Left lobe of liver (tissue), 2 donors: Measurements from ENCODE around the gene HNRNPD. TPM values are rescaled to one million over a fixed set of nuclear protein-coding genes. Genes with fewer than 3 reads are reported as not detected.
A peak's percentile ranks its signal among the peaks of the same experiment; 100 is the strongest.
"Not testable (repeated sequence)": the region's sequence is repeated elsewhere in the genome, so short reads cannot be mapped to it uniquely, and the experiment has no call there.

ENCODE experiments used
- ATAC-seq: fragments of 200-7000 bp; cut with Tn5 transposase; one replicate; pipeline ENCODE4 v1.9.1; 2020; ENCODE audit warnings: mild to moderate bottlenecking, moderate library complexity
- DNase-seq: peaks from one replicate; pipeline ENCODE4 v3.0.0-alpha.2; 2020; ENCODE audit warnings: low spot score
- total RNA-seq: library from RNA; stranded (reverse); gene quantifications from one replicate; pipeline ENCODE4 v1.2.1, GENCODE V29; 2021
- donor health status: DM: no; HTN: no; CAD: no; lungs with moderate emphysema.
- donor health status: DM: no; HTN: yes; CAD: no.

Gene HNRNPD
- total RNA-seq, 1 donor from 2014 or later, result 42.9 TPM

DNA sequence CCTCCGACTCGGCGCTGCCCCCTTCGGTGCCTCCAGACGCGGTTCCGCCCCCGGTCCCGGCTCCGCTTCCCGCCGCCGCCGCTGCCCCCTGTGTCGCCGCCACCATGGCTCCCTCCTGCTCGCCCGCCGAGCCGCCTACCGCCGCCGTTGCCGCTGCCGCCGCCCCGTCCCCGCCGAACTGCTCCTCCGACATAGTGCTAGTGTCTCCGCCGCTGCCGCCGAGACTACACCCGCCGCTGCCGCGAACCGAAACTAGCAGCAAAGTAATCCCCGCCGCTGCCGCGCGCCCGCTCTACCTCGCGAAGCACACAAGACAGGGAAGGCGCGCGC, 340 bp downstream of the HNRNPD start:
- DNase-seq, result no peak
- peak; percentile 23 for ATAC-seq

DNA sequence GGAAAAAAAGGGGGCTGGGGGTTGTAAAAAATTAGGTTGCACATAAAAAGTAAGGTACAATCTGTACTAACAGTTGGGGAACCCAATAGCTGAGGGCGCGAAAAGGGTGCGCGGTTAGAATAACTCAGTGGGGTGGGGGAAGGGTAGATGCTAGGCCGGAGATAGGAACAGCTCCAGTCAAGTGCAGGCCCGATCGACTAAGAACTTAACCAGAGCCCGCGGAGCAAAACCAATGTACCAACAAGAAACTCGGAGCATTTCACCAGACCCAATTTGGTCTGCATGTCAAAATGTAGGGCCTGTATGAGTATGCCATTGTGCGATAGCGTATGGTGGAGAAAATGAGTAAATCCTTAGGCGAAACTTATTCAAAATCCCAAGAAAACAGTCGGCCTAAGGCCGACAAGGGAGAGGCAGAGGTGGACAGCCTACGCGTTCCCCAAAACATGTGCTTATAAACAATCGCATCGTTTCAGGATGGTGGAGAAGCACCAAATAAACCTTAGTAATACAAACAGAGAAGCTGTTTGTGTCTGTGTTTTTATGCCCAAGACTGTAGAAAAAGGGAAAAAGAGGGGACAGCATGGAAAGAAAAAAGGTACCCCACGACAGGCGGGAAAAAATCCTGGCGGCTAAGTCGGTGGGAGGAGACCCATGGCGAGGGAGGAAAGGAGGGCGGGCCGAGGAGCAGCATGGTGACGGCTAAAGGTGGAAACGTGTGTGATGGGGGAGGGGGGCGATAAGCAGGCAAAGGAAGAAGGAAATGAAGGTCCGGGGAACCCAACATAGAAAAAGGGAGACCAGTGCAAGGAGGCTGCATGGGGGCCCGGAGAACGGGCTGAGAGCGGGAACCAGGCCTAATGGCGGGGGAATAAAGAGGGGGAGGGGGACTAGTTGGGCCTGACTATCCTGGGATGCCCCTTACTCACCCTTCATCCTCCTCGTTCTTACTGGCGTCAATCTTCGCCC, 990 bp downstream of the HNRNPD start:
- peak; percentile 61 for ATAC-seq
- peak; percentile 79 for DNase-seq

DNA sequence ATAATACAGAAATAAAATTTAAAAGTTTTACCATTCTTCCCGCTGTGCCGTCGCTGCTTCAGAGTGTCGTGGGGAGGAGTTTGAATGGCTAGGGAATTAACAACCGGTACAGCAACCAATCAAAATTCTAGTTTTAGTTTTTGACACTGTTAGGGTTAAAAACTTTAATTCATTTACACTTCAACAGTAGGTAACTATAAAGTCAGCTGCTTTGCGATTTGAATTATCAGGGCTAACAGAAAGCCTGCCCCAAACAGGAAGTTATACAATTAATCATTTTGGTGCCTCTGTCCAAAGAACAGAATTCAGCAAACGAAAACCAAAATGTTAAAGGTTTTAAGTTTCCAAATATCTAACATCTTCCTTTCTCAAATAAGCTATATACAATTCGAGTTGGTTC, 2.3 kb downstream of the HNRNPD start:
- ATAC-seq, result no peak
- no peak for DNase-seq

DNA sequence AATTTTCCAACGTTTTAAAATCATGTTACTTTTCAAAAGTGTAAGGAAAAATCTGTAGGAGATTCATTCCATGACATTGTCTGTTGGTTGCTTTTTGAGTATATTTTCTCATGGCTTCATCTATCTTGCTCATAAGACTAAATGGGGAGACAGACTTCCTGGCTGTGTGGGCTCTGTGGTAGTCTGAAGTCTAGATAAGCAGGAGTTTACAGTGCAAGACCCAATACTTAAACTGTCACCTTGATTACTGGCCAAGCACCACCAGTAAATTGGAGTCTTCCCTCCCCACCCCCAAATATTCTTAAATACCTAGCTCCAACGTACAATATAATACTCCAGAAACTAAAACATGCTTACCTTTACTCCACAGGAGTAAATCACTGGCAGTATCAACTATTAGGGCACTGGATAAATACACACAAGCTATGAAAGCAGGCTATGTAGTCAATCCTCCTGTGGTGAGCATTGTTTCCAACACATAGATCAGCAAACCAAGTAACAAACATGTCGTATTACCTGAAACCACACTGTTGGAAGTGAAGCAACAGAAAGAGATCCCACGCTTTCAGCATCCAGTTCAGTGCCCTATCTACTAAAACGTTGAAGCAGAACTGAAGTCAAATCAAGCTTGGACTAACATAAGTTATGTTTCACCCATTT, 6.2 kb downstream of the HNRNPD start:
- ATAC-seq (no peak), DNase-seq (no peak)

DNA sequence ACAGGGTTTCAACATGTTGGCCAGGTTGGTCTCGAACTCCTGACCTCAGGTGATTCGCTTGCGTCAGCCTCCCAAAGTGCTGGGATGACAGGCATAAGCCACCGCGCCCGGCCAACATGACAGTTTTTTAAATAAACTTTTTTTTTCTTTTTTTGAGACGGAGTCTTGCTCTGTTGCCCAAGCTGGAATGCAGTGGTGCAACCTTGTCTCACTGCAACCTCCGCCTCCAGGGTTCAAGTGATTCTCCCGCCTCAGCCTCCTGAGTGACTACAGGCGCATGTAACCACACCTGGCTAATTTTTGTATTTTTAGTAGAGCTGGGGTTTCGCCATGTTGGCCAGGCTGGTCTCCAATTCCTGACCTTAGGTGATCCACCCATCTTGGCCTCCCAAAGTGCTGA, 7.4 kb downstream of the HNRNPD start:
- DNase-seq, ATAC-seq: not testable (repeated sequence)

DNA sequence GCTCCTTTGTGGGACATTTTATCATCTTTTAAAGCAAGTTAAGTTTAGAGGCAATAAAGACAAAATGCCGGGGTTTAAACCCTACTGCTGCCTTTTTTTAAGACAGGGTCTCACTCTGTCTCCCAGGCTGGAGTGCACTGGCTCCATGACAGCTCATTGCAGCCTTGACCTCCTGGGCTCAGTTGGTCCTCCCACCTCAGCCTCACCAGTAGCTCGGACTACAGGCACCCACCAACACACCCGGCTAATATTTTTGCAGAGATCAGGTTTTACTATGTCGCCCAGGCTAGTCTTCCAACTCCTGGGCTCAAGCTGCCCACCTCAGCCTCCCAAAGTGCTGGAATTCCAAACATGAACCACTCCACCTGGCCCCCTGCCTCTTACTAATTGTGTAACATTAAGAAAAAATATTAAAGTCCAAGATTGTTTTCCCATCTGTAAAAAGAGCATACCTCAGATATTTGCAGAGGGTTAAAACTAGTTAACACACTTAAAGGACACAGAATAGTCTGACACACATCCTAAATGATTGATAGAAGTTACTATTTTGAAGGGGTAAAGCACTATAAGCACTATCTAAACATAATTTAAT, 9.8 kb downstream of the HNRNPD start:
- ATAC-seq (no peak), DNase-seq (no peak)

DNA sequence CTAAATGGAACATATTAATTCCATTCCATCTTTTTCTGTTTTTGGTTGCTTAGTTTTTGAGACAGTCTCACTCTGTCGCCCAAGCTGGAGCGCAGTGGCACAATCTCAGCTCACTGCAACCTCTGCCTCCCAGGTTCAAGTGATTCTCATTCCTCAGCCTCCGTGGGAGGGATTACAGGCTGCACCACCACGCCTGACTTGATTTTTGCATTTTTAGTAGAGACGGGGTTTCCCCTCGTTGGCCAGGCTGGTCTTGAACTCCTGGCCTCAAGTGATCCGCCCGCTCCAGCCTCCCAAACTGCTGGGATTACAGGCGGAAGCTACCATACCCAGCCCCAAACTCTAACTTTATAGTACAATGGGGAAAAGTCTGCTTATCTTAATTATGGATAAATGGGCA, 11.2 kb downstream of the HNRNPD start:
- no peak for ATAC-seq

DNA sequence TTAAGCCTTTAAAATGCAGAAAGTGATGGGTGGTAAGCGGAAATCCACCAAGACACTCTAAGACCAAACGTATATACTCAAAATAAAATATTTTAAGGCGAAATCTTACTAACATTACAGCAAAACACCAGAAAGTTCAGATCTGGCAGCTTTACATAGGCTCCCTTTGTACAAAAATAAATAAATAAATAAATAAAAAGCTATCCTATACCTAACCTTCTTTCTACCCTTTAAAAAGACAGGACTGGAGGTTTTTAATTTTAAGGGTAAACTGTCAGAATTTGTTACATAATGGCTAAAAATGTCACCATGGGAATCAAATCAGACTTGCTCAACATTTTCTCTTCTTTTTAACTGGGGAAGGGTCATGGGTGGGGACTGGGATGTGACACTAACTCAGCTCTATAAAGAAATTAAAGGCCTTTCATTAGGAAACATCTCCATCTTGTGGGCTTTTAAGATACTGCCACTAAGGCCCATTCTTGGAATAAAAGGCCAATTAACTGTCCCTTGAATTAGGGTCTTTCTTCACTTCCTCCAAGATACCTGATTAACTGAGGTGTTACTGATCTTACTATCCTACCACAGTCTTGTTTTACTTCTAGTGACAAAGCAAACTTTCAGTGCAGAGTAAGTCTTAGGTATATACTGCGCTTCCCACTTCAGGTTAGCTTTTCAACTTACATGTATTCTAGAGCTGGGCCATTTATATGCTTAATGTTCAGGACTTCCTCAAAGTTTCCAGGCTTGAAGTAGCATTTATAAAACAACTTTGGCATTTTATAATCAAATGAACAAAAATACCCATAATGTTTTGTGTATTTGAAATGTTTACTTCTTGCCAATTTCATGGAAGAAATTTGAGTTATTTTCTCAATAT, 13.3 kb downstream of the HNRNPD start:
- no peak for DNase-seq
- peak; percentile 85 for ATAC-seq

More for the DNA sequence above, 11.2 kb downstream of the HNRNPD start:
- no peak for DNase-seq

DNA sequence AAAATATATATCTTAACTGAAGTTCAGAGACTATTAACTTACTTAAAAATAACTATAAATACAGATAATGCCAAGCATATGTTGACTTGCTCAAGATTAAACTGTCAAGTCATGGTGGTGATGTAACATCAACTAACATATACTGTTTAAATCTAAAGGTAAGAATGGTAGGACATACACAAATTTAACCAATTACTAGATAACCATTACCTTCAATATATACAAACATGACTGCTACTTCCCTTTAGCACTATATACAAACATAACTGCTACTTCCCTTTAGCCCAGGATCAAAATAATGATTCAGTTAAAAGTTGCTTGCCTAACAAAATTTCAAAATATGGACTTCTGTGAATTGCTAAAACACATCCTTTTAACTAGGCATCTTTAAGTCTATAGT, 14.9 kb downstream of the HNRNPD start:
- ATAC-seq, result no peak

DNA sequence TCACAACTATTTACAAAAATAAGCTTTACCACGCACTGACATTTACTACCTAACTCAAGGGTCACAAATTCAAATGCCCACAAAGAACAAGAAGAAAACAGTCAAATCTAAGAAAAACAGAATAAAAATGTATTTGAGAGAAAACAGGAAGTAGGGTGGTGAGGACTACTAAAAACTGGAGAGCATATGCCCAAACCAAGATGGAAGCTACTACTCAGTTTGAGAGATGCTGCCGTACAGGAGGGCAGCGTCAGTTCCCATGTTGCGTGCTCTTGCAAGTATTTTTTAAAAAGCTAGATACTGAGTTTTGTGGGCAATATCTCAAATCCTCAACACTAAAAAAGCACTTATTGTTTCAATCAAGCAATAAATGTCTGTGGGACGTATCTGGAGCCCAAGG, 16.2 kb downstream of the HNRNPD start:
- DNase-seq (no peak), ATAC-seq (no peak)

More for the DNA sequence above, 14.9 kb downstream of the HNRNPD start:
- DNase-seq, result no peak

DNA sequence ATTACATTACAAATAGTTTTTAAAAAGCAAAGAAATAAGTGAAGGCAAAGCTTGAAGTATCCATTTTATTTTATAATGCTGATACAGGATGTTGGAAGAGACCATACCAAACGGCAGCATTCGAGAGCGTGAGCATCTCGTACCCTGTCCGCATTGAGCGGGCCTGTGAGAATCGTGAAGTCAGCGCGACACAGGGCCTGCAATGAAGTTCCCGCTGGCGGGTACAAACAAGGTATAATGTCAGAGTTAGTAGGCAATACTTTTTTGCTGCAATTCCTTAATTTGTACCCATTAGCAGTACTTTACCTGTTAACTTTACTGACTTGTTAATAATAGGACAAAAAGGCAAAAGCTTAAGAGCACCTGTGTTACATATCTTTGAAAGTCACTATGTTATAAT, 19.0 kb downstream of the HNRNPD start:
- no peak for ATAC-seq
- no peak for DNase-seq

DNA sequence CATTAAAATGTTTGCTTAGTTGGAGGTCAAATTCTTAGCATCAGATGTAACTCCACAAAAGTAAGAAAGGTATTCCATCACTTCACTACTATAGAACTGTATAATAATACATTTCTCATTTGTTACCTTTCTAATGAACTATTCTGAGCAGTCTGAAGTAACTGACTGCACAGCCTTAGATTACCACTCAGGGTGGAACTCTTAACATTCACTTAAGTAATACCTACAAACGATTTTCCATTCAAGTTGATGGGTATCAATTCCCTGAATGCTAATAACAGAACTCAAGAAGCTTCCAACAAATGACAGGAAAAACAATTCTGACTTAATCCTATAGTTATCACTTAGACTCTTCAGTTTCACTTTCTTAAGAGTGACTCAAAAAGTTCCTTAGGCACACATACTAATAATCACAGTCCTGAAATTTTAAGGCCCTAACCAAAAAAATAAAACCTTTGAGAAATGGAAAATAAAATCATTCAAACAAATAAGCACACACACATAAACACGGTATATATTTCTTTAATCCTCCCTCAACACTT, 20.9 kb downstream of the HNRNPD start:
- no peak for ATAC-seq
- DNase-seq, result no peak

DNA sequence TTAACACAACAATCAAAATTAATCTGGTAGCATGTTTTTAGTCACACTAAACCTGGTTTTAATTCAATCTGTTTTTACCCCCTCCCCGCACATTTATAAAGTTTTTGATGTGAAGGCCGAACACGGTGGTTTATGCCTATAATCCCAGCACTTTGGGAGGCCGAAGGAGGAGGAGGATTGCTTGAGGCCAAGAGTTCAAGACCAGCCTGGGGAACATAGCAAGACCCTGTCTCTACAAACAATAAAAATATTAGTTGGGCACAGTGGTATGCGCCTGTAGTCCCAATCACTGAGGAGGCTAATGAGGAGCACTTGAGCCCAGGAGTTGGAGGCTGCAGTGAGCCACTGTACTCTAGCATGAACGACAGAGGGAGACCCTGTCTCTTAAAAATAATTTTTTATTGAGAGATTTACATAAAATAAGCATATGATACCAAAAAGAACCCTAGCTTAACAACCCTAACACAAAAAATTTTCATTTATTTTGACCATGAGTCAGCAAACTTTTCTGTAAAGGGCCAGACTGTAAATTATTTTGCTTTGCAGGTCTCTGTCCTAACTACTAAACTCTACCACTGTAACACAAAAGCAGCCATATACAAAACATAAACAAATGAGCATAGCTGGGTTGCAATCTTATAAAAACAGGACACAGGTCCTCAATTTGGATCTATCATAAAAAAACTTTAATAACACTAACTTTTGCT, 21.5 kb downstream of the HNRNPD start:
- ATAC-seq (no peak), DNase-seq (no peak)

DNA sequence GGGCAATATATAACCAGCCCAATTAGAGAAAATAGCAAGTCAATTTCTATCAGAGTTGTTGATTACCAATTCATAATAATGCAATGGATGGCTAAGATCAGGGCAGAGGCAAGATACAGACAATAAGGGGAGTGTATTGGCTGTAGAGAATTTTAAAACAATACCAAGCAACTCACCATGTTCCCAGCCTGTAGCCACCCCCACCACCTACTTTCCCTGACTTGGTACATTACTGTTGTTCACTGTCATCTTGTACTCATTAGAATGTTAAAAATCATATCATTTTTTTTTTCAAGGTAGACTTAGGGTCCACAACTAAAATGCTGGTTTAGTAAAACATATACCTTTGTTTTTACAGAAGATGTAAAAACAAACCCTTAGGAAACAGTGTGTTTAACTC, 27.7 kb downstream of the HNRNPD start:
- no peak for ATAC-seq
- DNase-seq, result no peak

DNA sequence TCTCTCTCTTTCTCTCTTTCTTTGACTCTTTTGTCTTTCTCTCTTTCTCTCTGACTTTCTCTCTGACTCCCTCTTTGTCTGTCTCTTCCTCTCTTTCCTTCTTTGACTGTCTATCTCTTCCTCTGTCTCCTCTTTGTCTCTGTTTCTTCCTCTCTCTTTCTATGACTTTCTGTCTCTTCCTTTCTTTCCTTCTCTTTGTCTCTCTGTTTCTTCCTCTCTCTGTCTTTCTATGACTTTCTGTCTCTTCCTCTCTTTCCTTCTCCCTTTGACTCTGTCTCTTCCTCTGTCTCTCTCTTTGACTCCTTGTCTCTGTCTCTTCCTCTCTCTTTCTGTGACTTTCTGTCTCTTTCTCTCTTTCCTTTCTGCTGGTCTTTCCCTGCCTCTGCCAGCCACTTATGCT, 38.7 kb downstream of the HNRNPD start:
- ATAC-seq (no peak), DNase-seq (no peak)

DNA sequence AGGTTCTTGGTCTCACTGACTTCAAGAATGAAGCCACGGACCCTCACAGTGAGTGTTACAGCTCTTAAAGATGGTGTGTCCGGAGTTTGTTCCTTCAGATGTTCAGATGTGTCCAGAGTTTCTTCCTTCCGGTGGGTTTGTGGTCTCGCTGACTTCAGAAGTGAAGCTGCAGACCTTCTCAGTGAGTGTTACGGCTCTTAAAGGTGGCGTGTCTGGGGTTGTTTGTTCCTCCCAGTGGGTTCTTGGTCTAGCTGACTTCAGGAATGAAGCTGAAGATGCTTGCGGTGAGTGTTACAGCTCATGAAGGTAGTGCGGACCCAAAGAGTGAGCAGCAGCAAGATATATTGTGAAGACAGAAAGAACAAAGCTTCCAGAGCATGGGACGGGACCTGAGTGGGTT, 40.1 kb downstream of the HNRNPD start:
- DNase-seq, ATAC-seq: not testable (repeated sequence)

DNA sequence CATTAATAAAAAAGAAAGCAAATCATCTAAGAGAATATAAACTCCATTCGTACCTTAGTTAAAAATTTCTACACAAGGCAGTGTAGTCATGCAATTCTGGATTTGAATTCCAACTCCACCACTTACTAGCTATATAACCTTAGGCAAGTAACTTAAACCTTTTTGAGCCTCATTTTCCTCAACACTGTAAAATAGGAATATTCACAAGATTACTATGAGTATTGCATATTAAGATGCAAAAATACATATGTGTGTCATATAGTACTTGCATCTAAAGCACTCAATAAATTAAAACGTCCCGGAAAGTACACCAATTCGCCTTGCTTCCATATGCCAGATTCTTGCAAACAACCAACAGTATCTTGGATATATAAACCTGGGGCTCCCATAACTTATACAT, 42.0 kb downstream of the HNRNPD start:
- DNase-seq (no peak), ATAC-seq (no peak)

DNA sequence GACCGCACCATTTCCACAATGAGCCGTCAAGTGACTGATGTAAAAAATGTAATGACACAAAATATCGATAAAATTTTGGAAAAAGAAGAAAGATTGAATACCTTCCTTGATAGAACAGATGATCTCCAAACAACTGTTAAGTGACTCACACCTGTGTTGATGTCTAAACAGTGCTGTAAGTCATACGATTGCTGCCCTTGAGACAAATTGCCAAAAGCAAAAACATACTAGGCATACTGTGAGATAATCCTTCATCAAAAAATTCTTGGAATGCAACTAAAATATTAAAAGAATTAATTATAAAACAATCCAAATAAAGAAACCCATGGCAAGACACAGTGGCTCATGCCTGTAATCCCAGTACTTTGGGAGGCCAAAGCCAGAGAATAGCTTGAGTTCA, 53.4 kb downstream of the HNRNPD start:
- no peak for DNase-seq
- ATAC-seq, result no peak

DNA sequence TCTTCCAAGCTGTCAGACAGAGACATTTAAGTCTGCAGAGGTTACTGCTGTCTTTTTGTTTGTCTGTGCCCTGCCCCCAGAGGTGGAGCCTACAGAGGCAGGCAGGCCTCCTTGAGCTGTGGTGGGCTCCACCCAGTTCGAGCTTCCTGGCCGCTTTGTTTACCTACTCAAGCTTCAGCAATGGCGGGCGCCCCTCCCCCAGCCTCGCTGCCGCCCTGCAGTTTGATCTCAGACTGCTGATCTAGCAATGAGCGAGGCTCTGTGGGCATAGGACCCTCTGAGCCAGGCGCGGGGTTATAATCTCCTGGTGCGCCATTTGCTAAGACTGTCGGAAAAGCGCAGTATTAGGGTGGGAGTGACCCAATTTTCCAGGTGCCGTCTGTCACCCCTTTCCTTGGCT, 70.7 kb downstream of the HNRNPD start:
- not testable (repeated sequence) for ATAC-seq, DNase-seq
